OCI-LY7 (cell line): ENCODE measurements around the gene CLDN22. TPM values are rescaled to one million over a fixed set of nuclear protein-coding genes. Genes with fewer than 3 reads are reported as not detected.

Experiments used
- BruUV-seq: library from RNA; stranded (reverse); fragments of 400-500 nt; replicated peaks from 2 replicates; lab custom pipeline; 2021; lab: Mats Ljungman, UMichigan
- CTCF ChIA-PET: fragments of 300-600 bp; sonication (Branson Sonifier 250); formaldehyde crosslinking; loops from one replicate; lab custom pipeline; 2022; ENCODE audit warnings: antibody characterized with exemption; ENCODE audit not compliant: unreplicated experiment; lab: Charles Lee
- POLR2A ChIA-PET: fragments of 300-600 bp; sonication (Branson Sonifier 250); formaldehyde crosslinking; loops from one replicate; lab custom pipeline; 2022; ENCODE audit warnings: antibody characterized with exemption; lab: Charles Lee
- DNase-seq: peaks from one replicate; pipeline ENCODE4 v3.0.0-alpha.2; 2015; ENCODE audit warnings: low spot score
- H2AFZ ChIP-seq: fragments of 200-600 bp; sonication (generic), shearing (Covaris generic); 2 replicates; pipeline ENCODE4 v1.6.1; 2014; ENCODE audit warnings: mild to moderate bottlenecking, antibody characterized with exemption, low read length, moderate library complexity
- H3K27ac ChIP-seq: fragments of 200-600 bp; sonication (generic); 2 replicates; pipeline ENCODE4 v1.5.1; 2014; ENCODE audit warnings: mixed run types, low read depth, mild to moderate bottlenecking, moderate library complexity, low read length, inconsistent platforms; ENCODE audit not compliant: poor library complexity, severe bottlenecking
- H3K36me3 ChIP-seq: fragments of 200-600 bp; sonication (generic); 2 replicates; pipeline ENCODE4 v1.6.1; 2014; ENCODE audit warnings: mild to moderate bottlenecking, antibody characterized with exemption, low read length, moderate library complexity, mixed read lengths; ENCODE audit not compliant: insufficient read depth
- H3K4me1 ChIP-seq: fragments of 200-600 bp; sonication (generic); 2 replicates; pipeline ENCODE4 v1.5.1; 2014; ENCODE audit warnings: mild to moderate bottlenecking, low read length; ENCODE audit not compliant: insufficient read depth, poor library complexity, severe bottlenecking
- H3K4me2 ChIP-seq: fragments of 200-600 bp; sonication (generic); 2 replicates; pipeline ENCODE4 v1.6.1; 2014; ENCODE audit warnings: mild to moderate bottlenecking, low read length
- H3K4me3 ChIP-seq: fragments of 200-600 bp; sonication (generic); 2 replicates; pipeline ENCODE4 v1.5.1; 2014; ENCODE audit warnings: mild to moderate bottlenecking, low read depth, low read length; ENCODE audit not compliant: poor library complexity, severe bottlenecking
- H3K79me2 ChIP-seq: fragments of 200-600 bp; sonication (generic); 2 replicates; pipeline ENCODE4 v1.6.1; 2016; ENCODE audit warnings: low read depth, mild to moderate bottlenecking, low read length, moderate library complexity, mixed read lengths; ENCODE audit not compliant: insufficient read depth
- H3K9me2 ChIP-seq: fragments of 200-600 bp; sonication (generic); 2 replicates; pipeline ENCODE4 v1.6.1; 2016; ENCODE audit warnings: mild to moderate bottlenecking, low read length, mixed read lengths; ENCODE audit not compliant: insufficient read depth
- H3K9me3 ChIP-seq: fragments of 200-600 bp; sonication (generic); 2 replicates; pipeline ENCODE4 v1.6.1; 2014; ENCODE audit warnings: mild to moderate bottlenecking, mixed run types, low read length, mixed read lengths
- H4K20me1 ChIP-seq: fragments of 200-600 bp; sonication (generic); 2 replicates; pipeline ENCODE4 v1.6.1; 2014; ENCODE audit warnings: mild to moderate bottlenecking, antibody characterized with exemption, low read length, moderate library complexity, mixed read lengths; ENCODE audit not compliant: insufficient read depth
- EZH2phosphoT487 ChIP-seq: fragments of 200-600 bp; sonication (generic); IDR thresholded peaks from 2 replicates; pipeline ENCODE4 v1.6.1; 2018; ENCODE audit warnings: low read depth, borderline replicate concordance, mild to moderate bottlenecking, mixed run types, antibody characterized with exemption, low read length, moderate library complexity, mixed read lengths
- intact Hi-C: fragments of 100-400 bp; cut with micrococcal nuclease; formaldehyde crosslinking; loops from one replicate; pipeline ENCODE4 v1.10.0; 2022; ENCODE audit not compliant: unreplicated experiment
- total RNA-seq, 2 experiments: library from RNA; depleted of rRNA in 1 of 2; stranded (reverse); fragments of >200 nt in 1 of 2; shearing (Covaris generic) in 1 of 2; gene quantifications; 2 replicates each; pipeline ENCODE4 v1.2.3, GENCODE V29; 2014 to 2022
- TF ChIP-seq, protein P1 (sequence below): fragments of 200-600 bp; sonication (generic); conservative IDR thresholded peaks from 2 replicates; pipeline ENCODE4 v1.5.1; 2014; ENCODE audit warnings: mild to moderate bottlenecking, antibody characterized with exemption, low read length, moderate library complexity, mixed read lengths

The CLDN22 gene
- total RNA-seq, 2 experiments from 2014 or later: not detected

DNA sequence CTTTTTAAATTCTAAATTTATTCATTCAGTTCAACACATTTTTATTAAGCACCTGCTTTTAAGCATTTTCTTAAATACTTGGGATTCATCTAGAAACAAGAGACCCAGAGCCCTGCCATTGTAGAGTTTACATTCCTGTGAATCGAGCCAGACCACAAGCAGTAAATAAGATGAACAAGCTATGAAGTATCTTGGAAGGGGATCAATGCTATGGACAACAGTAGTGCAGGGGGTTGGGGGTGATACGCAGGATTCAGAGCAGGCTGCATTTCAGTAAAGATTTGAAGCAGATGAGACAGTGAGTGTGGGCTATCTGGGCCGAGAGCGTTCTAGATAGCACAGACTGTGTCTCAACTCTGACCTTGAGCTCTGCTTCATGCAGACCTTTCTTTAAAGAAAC, 35.1 kb downstream of the CLDN22 start:
- intact Hi-C loops: no loop called here
- CTCF ChIA-PET: no interaction called here
- Histone ChIP-seq H3K9me3 (no peaks in the 10 kb centered on the region), H2AFZ (no peak overlapping the region), H3K36me3 (no peaks in the 10 kb centered on the region), H3K4me2 (no peak overlapping the region), H3K4me3 (no peak overlapping the region), H3K4me1 (no peaks in the 10 kb centered on the region), H3K9me2 (no peaks in the 10 kb centered on the region), H3K27ac (no peak overlapping the region), H3K79me2 (no peaks in the 10 kb centered on the region), H4K20me1 (no peaks in the 10 kb centered on the region)
- no peak for TF ChIP-seq EZH2phosphoT487
- TF ChIP-seq, protein P1, sequence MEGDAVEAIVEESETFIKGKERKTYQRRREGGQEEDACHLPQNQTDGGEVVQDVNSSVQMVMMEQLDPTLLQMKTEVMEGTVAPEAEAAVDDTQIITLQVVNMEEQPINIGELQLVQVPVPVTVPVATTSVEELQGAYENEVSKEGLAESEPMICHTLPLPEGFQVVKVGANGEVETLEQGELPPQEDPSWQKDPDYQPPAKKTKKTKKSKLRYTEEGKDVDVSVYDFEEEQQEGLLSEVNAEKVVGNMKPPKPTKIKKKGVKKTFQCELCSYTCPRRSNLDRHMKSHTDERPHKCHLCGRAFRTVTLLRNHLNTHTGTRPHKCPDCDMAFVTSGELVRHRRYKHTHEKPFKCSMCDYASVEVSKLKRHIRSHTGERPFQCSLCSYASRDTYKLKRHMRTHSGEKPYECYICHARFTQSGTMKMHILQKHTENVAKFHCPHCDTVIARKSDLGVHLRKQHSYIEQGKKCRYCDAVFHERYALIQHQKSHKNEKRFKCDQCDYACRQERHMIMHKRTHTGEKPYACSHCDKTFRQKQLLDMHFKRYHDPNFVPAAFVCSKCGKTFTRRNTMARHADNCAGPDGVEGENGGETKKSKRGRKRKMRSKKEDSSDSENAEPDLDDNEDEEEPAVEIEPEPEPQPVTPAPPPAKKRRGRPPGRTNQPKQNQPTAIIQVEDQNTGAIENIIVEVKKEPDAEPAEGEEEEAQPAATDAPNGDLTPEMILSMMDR: no peak
- POLR2A ChIA-PET: no interaction called here
- DNase-seq: no peak
- BruUV-seq: no TSS peak

DNA sequence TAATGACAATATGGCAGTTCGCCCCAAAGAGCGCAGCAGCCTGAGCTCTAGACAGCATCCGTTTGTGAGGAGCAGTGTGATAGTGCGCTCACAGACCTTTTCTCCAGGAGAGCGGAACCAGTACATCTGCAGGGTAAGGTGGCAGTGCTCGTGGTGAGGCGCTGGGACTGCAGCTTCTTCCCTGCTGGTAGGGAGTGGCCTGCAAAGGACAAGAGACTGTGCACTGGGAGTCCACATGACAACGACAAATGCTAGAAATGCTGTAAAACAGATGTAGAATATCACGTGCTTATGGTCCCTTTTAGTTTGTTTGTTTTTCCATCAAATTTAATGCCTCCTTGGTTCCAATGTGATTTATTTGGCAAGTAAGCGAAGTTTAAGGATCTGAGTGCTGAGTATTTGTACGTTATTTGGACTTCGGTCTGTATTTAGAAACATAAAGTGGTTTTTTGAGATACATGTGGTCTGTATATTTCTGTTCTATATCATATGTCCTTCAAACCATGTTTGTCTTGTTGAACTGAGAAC, 35.8 kb downstream of the CLDN22 start:
- Histone ChIP-seq H3K79me2 (no peaks in the 10 kb centered on the region), H3K9me2 (no peaks in the 10 kb centered on the region), H3K4me3 (no peak overlapping the region), H3K36me3 (no peaks in the 10 kb centered on the region), H3K4me2 (no peak overlapping the region), H2AFZ (no peak overlapping the region), H3K9me3 (no peaks in the 10 kb centered on the region), H3K4me1 (no peaks in the 10 kb centered on the region), H3K27ac (no peak overlapping the region), H4K20me1 (no peaks in the 10 kb centered on the region)
- ChIA-PET POLR2A (no interaction called here), CTCF (no interaction called here)
- no peak for TF ChIP-seq EZH2phosphoT487
- TF ChIP-seq, protein P1: no peak
- no peak for DNase-seq
- intact Hi-C loops: no loop called here
- no TSS peak for BruUV-seq

DNA sequence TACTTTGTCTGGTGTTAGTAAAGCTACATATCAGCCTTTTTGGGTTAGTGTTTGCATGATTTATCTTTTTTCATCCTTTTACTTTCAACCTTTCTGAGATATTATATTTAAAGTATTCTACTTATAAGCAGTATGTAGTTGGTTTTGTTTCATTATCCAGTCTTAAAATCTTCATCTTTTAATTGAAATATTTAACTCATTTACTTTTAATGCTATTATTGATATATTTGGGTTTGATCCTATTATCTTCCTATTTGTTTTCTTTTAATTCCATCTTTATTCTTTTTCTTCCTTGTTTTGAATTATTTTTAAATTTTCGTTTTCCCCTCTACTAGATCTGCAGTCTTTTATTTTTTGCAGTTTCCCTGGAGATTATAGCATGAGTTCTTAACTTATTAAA, 44.0 kb downstream of the CLDN22 start:
- Histone ChIP-seq H2AFZ (no peak overlapping the region), H3K4me2 (no peak overlapping the region), H3K79me2 (no peaks in the 10 kb centered on the region), H3K36me3 (no peaks in the 10 kb centered on the region), H3K27ac (no peak overlapping the region), H3K9me2 (no peaks in the 10 kb centered on the region), H3K4me3 (no peak overlapping the region), H4K20me1 (no peaks in the 10 kb centered on the region), H3K9me3 (peaks cover 12% of the 10 kb centered on the region; the same call in 1 of the 2 replicates), H3K4me1 (no peaks in the 10 kb centered on the region)
- BruUV-seq: no TSS peak
- intact Hi-C loops: no loop called here
- TF ChIP-seq, protein P1: no peak
- TF ChIP-seq EZH2phosphoT487: no peak
- ChIA-PET CTCF (no interaction called here), POLR2A (no interaction called here)
- no peak for DNase-seq
